ENCODE data around the gene C1orf146.

Gene C1orf146

GRCh38 chr1:92291372-92291999 is 73.8 kb downstream of the C1orf146 start:
- H3K27me3 ChIP-seq (replicated peaks in 2 of 5; ENCODE audit: control insufficient read depth in 4 of 5, insufficient read depth in 5 of 5, low read length in 4 of 5) = no peaks in the 10 kb centered on the region
- peak; percentile 50 to 71 (median 66) for DNase-seq
- H3K9me3 ChIP-seq (ENCODE audit: control extremely low read depth in 1 of 5, control insufficient read depth in 4 of 5, insufficient read depth in 2 of 5, low read depth in 1 of 5, low read length in 4 of 5) = no peaks in the 10 kb centered on the region
- WGBS (ENCODE audit: insufficient coverage) = 50% methylated on average over 2 of the region's 3 CpGs
- ChIA-PET CTCF (interaction anchor here (0.8 to 2.9 kb wide), 14 partner anchors 12 to 778 kb away, joined by 3 to 27 read pairs (median 4); no protein-coding TSS in a partner anchor), POLR2A (no interaction called here)
- H3K27ac ChIP-seq (ENCODE audit: insufficient read depth in 1 of 2, low read depth in 1 of 2, low read length in 2 of 2, poor library complexity in 1 of 2, severe bottlenecking in 2 of 2) = no peak overlapping the region
- peaks cover 6 to 40% (median 24%) of the 10 kb centered on the region in 4 experiments for H3K36me3 ChIP-seq (ENCODE audit: control insufficient read depth in 4 of 4, insufficient read depth in 4 of 4, low read length in 3 of 4)
- no peak overlapping the region for H3K4me3 ChIP-seq (ENCODE audit: control insufficient read depth in 1 of 7, extremely low read depth in 1 of 7, insufficient read depth in 4 of 7, low read depth in 2 of 7, low read length in 6 of 7)
- H3K4me1 ChIP-seq (ENCODE audit: control extremely low read depth in 1 of 4, control insufficient read depth in 4 of 4, insufficient read depth in 4 of 4, low read length in 3 of 4) = peaks cover 0 to 5% (median 2%) of the 10 kb centered on the region in 4 experiments
